CD4-positive, alpha-beta T cell (primary cell): ENCODE data around the gene PCDH19. TPM values are rescaled to one million over a fixed set of nuclear protein-coding genes. Genes with fewer than 3 reads are reported as not detected.
"Not testable (repeated sequence)": the region's sequence is repeated elsewhere in the genome, so short reads cannot be mapped to it uniquely, and the experiment has no call there.

Source experiments
- ATAC-seq: fragments of 200-7000 bp; cut with Tn5 transposase; one replicate; pipeline ENCODE4 v1.10.0; 2022; ENCODE audit warnings: mild to moderate bottlenecking; ENCODE audit not compliant: poor library complexity
- CTCF ChIA-PET: fragments of 350-600 bp; sonication (Branson Sonifier 250); formaldehyde crosslinking; loops from one replicate; lab custom pipeline; 2021; ENCODE audit warnings: antibody characterized with exemption, inconsistent platforms; lab: Charles Lee
- POLR2A ChIA-PET: fragments of 350-600 bp; sonication (Branson Sonifier 250); formaldehyde crosslinking; loops from one replicate; lab custom pipeline; 2021; ENCODE audit warnings: antibody characterized with exemption, inconsistent platforms; lab: Charles Lee
- DNase-seq, 14 experiments: peaks; one replicate each; pipeline ENCODE4 v3.0.0-alpha.2; 2013 to 2020; ENCODE audit warnings: mixed read lengths in 2 of 14
- H3K27ac ChIP-seq, 2 donors: one replicate each; pipeline versions ENCODE4 v1.5.1 to v1.7.0; 2013; ENCODE audit warnings: low read length in 2 of 2, low read depth in 1 of 2, mild to moderate bottlenecking in 1 of 2
- H3K27me3 ChIP-seq, 2 experiments: 1 replicate in 1 of 2; 2 replicates in 1 of 2; pipeline versions ENCODE4 v1.6.1 to v1.7.0; 2013; ENCODE audit warnings: low read length in 2 of 2, control low read depth in 1 of 2, mild to moderate bottlenecking in 1 of 2, moderate library complexity in 1 of 2; ENCODE audit not compliant: insufficient read depth in 2 of 2, control insufficient read depth in 1 of 2
- H3K36me3 ChIP-seq: one replicate; pipeline ENCODE4 v1.6.1; 2013; ENCODE audit warnings: low read length, control low read depth; ENCODE audit not compliant: insufficient read depth
- H3K4me1 ChIP-seq: one replicate; pipeline ENCODE4 v1.6.1; 2013; ENCODE audit warnings: low read length, control low read depth; ENCODE audit not compliant: insufficient read depth
- H3K4me3 ChIP-seq: one replicate; pipeline ENCODE4 v1.5.1; 2013; ENCODE audit warnings: mild to moderate bottlenecking, low read length, moderate library complexity
- H3K9me3 ChIP-seq, 2 experiments: 1 replicate in 1 of 2; 2 replicates in 1 of 2; pipeline versions ENCODE4 v1.6.1 to v1.7.0; 2013; ENCODE audit warnings: low read length in 2 of 2, mild to moderate bottlenecking in 2 of 2, control low read depth in 1 of 2, moderate library complexity in 1 of 2; ENCODE audit not compliant: control insufficient read depth in 1 of 2, insufficient read depth in 1 of 2
- H3K27ac Mint-ChIP-seq: one replicate; pipeline ENCODE4 v1.8.0; 2020; ENCODE audit warnings: mixed read lengths
- H3K27me3 Mint-ChIP-seq: one replicate; pipeline ENCODE4 v1.8.0; 2021; ENCODE audit warnings: mixed read lengths
- H3K36me3 Mint-ChIP-seq: one replicate; pipeline ENCODE4 v1.8.0; 2021; ENCODE audit warnings: low read depth, mixed read lengths
- H3K4me1 Mint-ChIP-seq: one replicate; pipeline ENCODE4 v1.8.0; 2021; ENCODE audit warnings: low read depth, mixed read lengths
- H3K4me3 Mint-ChIP-seq: one replicate; pipeline ENCODE4 v1.8.0; 2020; ENCODE audit warnings: mild to moderate bottlenecking, mixed read lengths
- H3K9me3 Mint-ChIP-seq: one replicate; pipeline ENCODE4 v1.8.0; 2020; ENCODE audit warnings: mixed read lengths
- intact Hi-C, 2 experiments: fragments of 100-400 bp; cut with DNase I in 1 of 2; cut with micrococcal nuclease in 1 of 2; formaldehyde crosslinking; loops; one replicate each; pipeline versions ENCODE4 v1.15.1 to v1.9.0; 2023 to 2025; cut with DNase I, micrococcal nuclease
- total RNA-seq, 174 experiments: library from RNA in 2 of 174; stranded (reverse) in 2 of 174; gene quantifications; one replicate each; pipeline ENCODE4 v1.2.3 and lab custom pipeline; 2021 to 2026
- TF ChIP-seq, protein P1 (sequence below): fragments of 200-600 bp; IDR thresholded peaks from one replicate; pipeline ENCODE4 v1.8.0; 2022; ENCODE audit warnings: antibody characterized with exemption, mild to moderate bottlenecking

Gene PCDH19
- total RNA-seq, 2 experiments from 2014 or later = 0.03 TPM; not detected in 1

DNA sequence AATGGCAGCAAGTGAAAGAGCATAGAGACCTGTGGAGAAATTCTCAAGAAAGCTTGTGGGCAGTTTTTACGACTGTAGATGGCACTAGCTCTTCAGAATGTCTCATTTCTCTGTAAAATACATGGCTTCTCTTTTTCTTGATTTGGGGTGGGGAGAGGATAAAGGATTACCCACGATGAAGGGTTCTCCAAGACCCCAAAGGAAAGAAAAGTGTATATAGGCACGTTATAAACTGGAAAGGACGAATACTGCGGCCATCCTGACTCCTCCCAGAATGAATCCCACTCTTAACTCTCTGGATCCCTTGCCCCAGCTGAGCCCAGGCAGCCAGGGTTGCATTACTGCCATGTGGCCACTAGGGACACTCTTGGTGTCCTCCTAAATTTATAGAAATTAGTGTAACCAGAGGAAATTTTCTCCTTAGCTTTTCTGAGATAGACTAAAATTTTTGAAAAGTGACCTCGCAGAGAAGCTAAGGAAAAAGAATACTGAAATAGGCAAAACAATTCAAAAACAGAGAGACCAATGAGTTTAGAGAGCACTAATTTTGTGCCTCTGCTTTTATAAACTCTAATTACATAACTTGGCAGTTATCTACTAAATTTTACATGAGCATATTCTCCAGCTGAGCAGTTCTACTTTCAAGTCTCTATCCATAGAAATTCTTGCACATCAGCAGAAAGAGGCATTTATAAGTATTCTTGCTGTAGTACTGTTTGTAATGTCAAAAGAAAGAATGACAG is 37.8 kb upstream of the PCDH19 start:
- no peaks in the 10 kb centered on the region for H3K36me3 ChIP-seq
- Mint-ChIP-seq H3K36me3 (no peaks in the 10 kb centered on the region), H3K27me3 (peaks cover 17% of the 10 kb centered on the region), H3K27ac (no peak overlapping the region), H3K4me1 (no peaks in the 10 kb centered on the region), H3K4me3 (no peak overlapping the region), H3K9me3 (no peaks in the 10 kb centered on the region)
- no peak overlapping the region for H3K4me3 ChIP-seq
- intact Hi-C loops = no loop called here
- TF ChIP-seq, protein P1, sequence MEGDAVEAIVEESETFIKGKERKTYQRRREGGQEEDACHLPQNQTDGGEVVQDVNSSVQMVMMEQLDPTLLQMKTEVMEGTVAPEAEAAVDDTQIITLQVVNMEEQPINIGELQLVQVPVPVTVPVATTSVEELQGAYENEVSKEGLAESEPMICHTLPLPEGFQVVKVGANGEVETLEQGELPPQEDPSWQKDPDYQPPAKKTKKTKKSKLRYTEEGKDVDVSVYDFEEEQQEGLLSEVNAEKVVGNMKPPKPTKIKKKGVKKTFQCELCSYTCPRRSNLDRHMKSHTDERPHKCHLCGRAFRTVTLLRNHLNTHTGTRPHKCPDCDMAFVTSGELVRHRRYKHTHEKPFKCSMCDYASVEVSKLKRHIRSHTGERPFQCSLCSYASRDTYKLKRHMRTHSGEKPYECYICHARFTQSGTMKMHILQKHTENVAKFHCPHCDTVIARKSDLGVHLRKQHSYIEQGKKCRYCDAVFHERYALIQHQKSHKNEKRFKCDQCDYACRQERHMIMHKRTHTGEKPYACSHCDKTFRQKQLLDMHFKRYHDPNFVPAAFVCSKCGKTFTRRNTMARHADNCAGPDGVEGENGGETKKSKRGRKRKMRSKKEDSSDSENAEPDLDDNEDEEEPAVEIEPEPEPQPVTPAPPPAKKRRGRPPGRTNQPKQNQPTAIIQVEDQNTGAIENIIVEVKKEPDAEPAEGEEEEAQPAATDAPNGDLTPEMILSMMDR = peak; percentile 63
- POLR2A ChIA-PET = no interaction called here
- H3K4me1 ChIP-seq = no peaks in the 10 kb centered on the region
- H3K27ac ChIP-seq = no peak overlapping the region
- DNase-seq (peak in 6 of 14 experiments; percentile 0 to 10 (median 0)), ATAC-seq (no peak)
- H3K27me3 ChIP-seq = no peaks in the 10 kb centered on the region
- H3K9me3 ChIP-seq = no peaks in the 10 kb centered on the region
- CTCF ChIA-PET = interaction anchor here (1.1 to 1.2 kb wide), 2 partner anchors 11 to 28 kb away, joined by 3 read pairs; no protein-coding TSS in a partner anchor

DNA sequence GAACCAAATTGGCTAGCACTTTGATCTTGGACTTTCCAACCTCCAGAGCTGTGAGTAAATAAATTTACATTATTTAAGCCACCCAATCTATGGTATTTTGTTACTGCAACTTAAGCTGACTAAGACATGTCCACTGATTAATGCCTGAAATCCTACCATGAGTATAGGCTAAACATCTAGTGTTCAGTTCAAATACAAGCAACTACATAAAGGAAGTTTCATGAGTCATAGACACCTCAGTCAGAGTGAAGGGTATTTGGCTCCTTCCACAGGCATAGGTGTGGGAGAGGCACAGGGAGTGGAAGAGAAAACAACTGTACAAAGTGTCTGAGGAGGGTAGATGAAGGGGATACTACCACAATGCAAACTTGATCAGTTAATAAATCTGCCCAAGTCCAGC is 35.5 kb upstream of the PCDH19 start:
- CTCF ChIA-PET = interaction anchor here (1.8 kb wide), 1 partner anchor 13 kb away, joined by 3 read pairs; no protein-coding TSS in a partner anchor
- no peak overlapping the region for H3K4me3 Mint-ChIP-seq
- no peaks in the 10 kb centered on the region for H3K4me1 Mint-ChIP-seq

DNA sequence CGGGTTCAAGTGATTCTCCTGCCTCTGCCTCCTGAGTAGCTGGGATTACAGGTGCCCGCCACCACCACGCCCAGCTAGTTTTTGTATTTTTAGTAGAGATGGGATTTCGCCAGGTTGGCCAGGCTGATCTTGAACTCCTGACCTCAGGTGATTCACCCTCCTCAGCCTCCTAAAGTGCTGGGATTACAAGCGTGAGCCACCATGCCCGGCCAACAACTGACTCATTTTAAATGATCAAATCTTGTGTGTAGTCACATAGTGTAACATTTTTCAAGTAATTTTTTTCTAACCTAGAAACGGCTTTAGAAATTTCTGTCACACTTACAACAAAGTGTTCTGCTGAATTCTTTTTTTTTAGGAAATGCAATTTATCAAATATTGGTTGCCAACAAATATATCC is 31.2 kb upstream of the PCDH19 start:
- DNase-seq, CTCF ChIA-PET, H3K27me3 Mint-ChIP-seq, POLR2A ChIA-PET, intact Hi-C loops, H3K27me3 ChIP-seq, H3K9me3 ChIP-seq, H3K4me1 ChIP-seq, ATAC-seq, H3K4me3 Mint-ChIP-seq, H3K36me3 ChIP-seq, H3K27ac Mint-ChIP-seq, H3K36me3 Mint-ChIP-seq, H3K9me3 Mint-ChIP-seq, H3K27ac ChIP-seq, H3K4me3 ChIP-seq, H3K4me1 Mint-ChIP-seq: not testable (repeated sequence)

More for the DNA sequence above, 35.5 kb upstream of the PCDH19 start:
- Mint-ChIP-seq H3K9me3 (no peaks in the 10 kb centered on the region), H3K27ac (no peak overlapping the region), H3K36me3 (no peaks in the 10 kb centered on the region), H3K27me3 (peaks cover 6% of the 10 kb centered on the region)
- Histone ChIP-seq H3K36me3 (no peaks in the 10 kb centered on the region), H3K27ac (no peak overlapping the region), H3K27me3 (no peaks in the 10 kb centered on the region), H3K4me1 (no peaks in the 10 kb centered on the region), H3K4me3 (no peak overlapping the region), H3K9me3 (no peaks in the 10 kb centered on the region)
- intact Hi-C loops = no loop called here
- POLR2A ChIA-PET = no interaction called here
- DNase-seq (no peak), ATAC-seq (no peak)
- TF ChIP-seq, protein P1 = no peak
